DND-41 (cell line): ENCODE results near the gene SMIM28.

Source experiments
- CTCF ChIP-seq: IDR thresholded peaks from 2 replicates; pipeline ENCODE4 v1.5.1; 2012; ENCODE audit warnings: borderline replicate concordance, low read length, moderate library complexity, mild to moderate bottlenecking; ENCODE audit not compliant: poor library complexity, severe bottlenecking; ENCODE audit errors: extremely low read depth
- EZH2 ChIP-seq: IDR thresholded peaks from 3 replicates; pipeline ENCODE4 v1.6.1; 2012; ENCODE audit warnings: borderline replicate concordance, low read depth, mild to moderate bottlenecking, moderate library complexity, low read length, inconsistent platforms; ENCODE audit not compliant: severe bottlenecking

- TF ChIP-seq CTCF (no peak), EZH2 (no peak)
These were observed 46.5 kb downstream of the SMIM28 start for GRCh38 chr6:138424004-138424904.
